ENCODE data around the gene PANK2. TPM values are rescaled to one million over a fixed set of nuclear protein-coding genes. Genes with fewer than 3 reads are reported as not detected.
"Not testable (repeated sequence)": the region's sequence is repeated elsewhere in the genome, so short reads cannot be mapped to it uniquely, and the experiment has no call there.

The PANK2 gene
- total RNA-seq, 1 donor from 2014 or later: 17.4 TPM

GRCh38 chr20:3866464-3866863, 22.7 kb upstream of the PANK2 start:
- intact Hi-C loops (cut with micrococcal nuclease): no loop called here
- DNase-seq (no peak), ATAC-seq (no peak)

GRCh38 chr20:3867802-3868201, 21.4 kb upstream of the PANK2 start:
- intact Hi-C loops (cut with micrococcal nuclease): no loop called here
- DNase-seq (no peak), ATAC-seq (no peak)

GRCh38 chr20:3869839-3870634, 19.1 kb upstream of the PANK2 start:
- ATAC-seq (no peak), DNase-seq (no peak)
- intact Hi-C loops (cut with micrococcal nuclease): no loop called here

GRCh38 chr20:3871550-3872265, 17.5 kb upstream of the PANK2 start:
- ATAC-seq (no peak), DNase-seq (no peak)
- intact Hi-C loops (cut with micrococcal nuclease): no loop called here

GRCh38 chr20:3873507-3873906, 15.7 kb upstream of the PANK2 start:
- intact Hi-C loops (cut with micrococcal nuclease): no loop called here
- ATAC-seq: no peak
- DNase-seq: no peak

GRCh38 chr20:3874194-3874844, 14.9 kb upstream of the PANK2 start:
- DNase-seq (no peak), ATAC-seq (no peak)
- intact Hi-C loops (cut with micrococcal nuclease): no loop called here

- ATAC-seq: no peak
- intact Hi-C loops (cut with micrococcal nuclease): no loop called here
- no peak for DNase-seq
Observed at GRCh38 chr20:3875378-3875974, 13.7 kb upstream of the PANK2 start.

GRCh38 chr20:3876000-3876399, 13.2 kb upstream of the PANK2 start:
- ATAC-seq: no peak
- intact Hi-C loops (cut with micrococcal nuclease): no loop called here
- no peak for DNase-seq

- ATAC-seq (no peak), DNase-seq (no peak)
- intact Hi-C loops (cut with micrococcal nuclease): no loop called here
Observed at GRCh38 chr20:3876676-3877075, 12.5 kb upstream of the PANK2 start.

- DNase-seq; ATAC-seq; intact Hi-C loops (cut with micrococcal nuclease): not testable (repeated sequence)
Observed at GRCh38 chr20:3878921-3879274, 10.3 kb upstream of the PANK2 start.

- DNase-seq (no peak), ATAC-seq (no peak)
- intact Hi-C loops (cut with micrococcal nuclease): no loop called here
Observed at GRCh38 chr20:3885715-3886114, 3.5 kb upstream of the PANK2 start.

GRCh38 chr20:3887876-3888620, 1.1 kb upstream of the PANK2 start:
- DNase-seq (peak; percentile 39), ATAC-seq (peak; percentile 18)
- intact Hi-C loops (cut with micrococcal nuclease): no loop called here

GRCh38 chr20:3889489-3890397, 556 bp downstream of the PANK2 start:
- DNase-seq: peak; percentile 61
- ATAC-seq: peak; percentile 17
- intact Hi-C loops (cut with micrococcal nuclease): loop anchor here (10.0 kb wide), 1 partner anchor 175 kb away; no protein-coding TSS in a partner anchor

GRCh38 chr20:3890398-3890751, 1.2 kb downstream of the PANK2 start:
- no peak for DNase-seq
- no peak for ATAC-seq
- intact Hi-C loops (cut with micrococcal nuclease): loop anchor here (10.0 kb wide), 1 partner anchor 174 kb away; no protein-coding TSS in a partner anchor

- ATAC-seq (no peak), DNase-seq (no peak)
- intact Hi-C loops (cut with micrococcal nuclease): loop anchor here (10.0 kb wide), 1 partner anchor 174 kb away; no protein-coding TSS in a partner anchor
Observed at GRCh38 chr20:3890999-3891929, 2.1 kb downstream of the PANK2 start.

GRCh38 chr20:3894796-3895195, 5.6 kb downstream of the PANK2 start:
- DNase-seq: no peak
- intact Hi-C loops (cut with micrococcal nuclease): loop anchor here (10.0 kb wide), 1 partner anchor 170 kb away; no protein-coding TSS in a partner anchor
- ATAC-seq: no peak

- ATAC-seq (no peak), DNase-seq (no peak)
- intact Hi-C loops (cut with micrococcal nuclease): loop anchor here (10.0 kb wide), 1 partner anchor 168 kb away; no protein-coding TSS in a partner anchor
Observed at GRCh38 chr20:3896302-3896701, 7.1 kb downstream of the PANK2 start.

All from left ventricle myocardium superior (tissue), 1 donor.